Osteoblast (primary cell): ENCODE results near the gene CCDC80. TPM values are rescaled to one million over a fixed set of nuclear protein-coding genes. Genes with fewer than 3 reads are reported as not detected.

Experiments used
- DNase-seq: peaks from one replicate; pipeline ENCODE4 v3.0.0; 2011; ENCODE audit warnings: low spot score, mixed read lengths; ENCODE audit not compliant: insufficient read length; ENCODE audit errors: missing footprints
- H2AFZ ChIP-seq: 2 replicates; pipeline ENCODE4 v1.6.0; 2011; ENCODE audit warnings: mild to moderate bottlenecking, low read length
- H3K27ac ChIP-seq: 2 replicates; pipeline ENCODE4 v1.5.1; 2011; ENCODE audit warnings: mild to moderate bottlenecking, low read depth, low read length, moderate library complexity
- H3K27me3 ChIP-seq: 2 replicates; pipeline ENCODE4 v1.6.0; 2012; ENCODE audit warnings: mild to moderate bottlenecking, control low read depth, inconsistent platforms, low read length, moderate library complexity; ENCODE audit not compliant: insufficient read depth
- H3K36me3 ChIP-seq: 2 replicates; pipeline ENCODE4 v1.5.1; 2011; ENCODE audit warnings: mild to moderate bottlenecking, low read length, control low read depth, moderate library complexity; ENCODE audit not compliant: insufficient read depth
- H3K4me1 ChIP-seq: 2 replicates; pipeline ENCODE4 v1.5.1; 2011; ENCODE audit warnings: mild to moderate bottlenecking, low read length, control low read depth, moderate library complexity; ENCODE audit not compliant: insufficient read depth
- H3K4me2 ChIP-seq: 2 replicates; pipeline ENCODE4 v1.6.0; 2011; ENCODE audit warnings: mild to moderate bottlenecking, low read length; ENCODE audit not compliant: insufficient read depth
- H3K4me3 ChIP-seq: fragments of 200-600 bp; sonication (generic); 3 replicates; pipeline ENCODE4 v1.5.1; 2012; ENCODE audit warnings: mild to moderate bottlenecking, low read length, inconsistent platforms; ENCODE audit not compliant: insufficient read depth
- H3K79me2 ChIP-seq: 2 replicates; pipeline ENCODE4 v1.6.0; 2012; ENCODE audit warnings: mild to moderate bottlenecking, low read length, control low read depth, inconsistent platforms; ENCODE audit not compliant: insufficient read depth
- H3K9me3 ChIP-seq: 2 replicates; pipeline ENCODE4 v1.5.1; 2011; ENCODE audit warnings: low read depth, low read length, control low read depth
- H4K20me1 ChIP-seq: 2 replicates; pipeline ENCODE4 v1.6.0; 2012; ENCODE audit warnings: mild to moderate bottlenecking, low read length, control low read depth; ENCODE audit not compliant: insufficient read depth
- total RNA-seq: library from RNA; depleted of rRNA; stranded (reverse); fragments of >200 nt; gene quantifications from 2 replicates; pipeline ENCODE4 v1.2.3, GENCODE V29; 2012
- TF ChIP-seq, protein P1 (sequence below): IDR thresholded peaks from 2 replicates; pipeline ENCODE4 v1.5.1; 2011; ENCODE audit warnings: mild to moderate bottlenecking, low read depth, low read length, moderate library complexity; ENCODE audit errors: extremely low read depth

CCDC80 gene
- total RNA-seq, 1 donor: 657 TPM

DNA sequence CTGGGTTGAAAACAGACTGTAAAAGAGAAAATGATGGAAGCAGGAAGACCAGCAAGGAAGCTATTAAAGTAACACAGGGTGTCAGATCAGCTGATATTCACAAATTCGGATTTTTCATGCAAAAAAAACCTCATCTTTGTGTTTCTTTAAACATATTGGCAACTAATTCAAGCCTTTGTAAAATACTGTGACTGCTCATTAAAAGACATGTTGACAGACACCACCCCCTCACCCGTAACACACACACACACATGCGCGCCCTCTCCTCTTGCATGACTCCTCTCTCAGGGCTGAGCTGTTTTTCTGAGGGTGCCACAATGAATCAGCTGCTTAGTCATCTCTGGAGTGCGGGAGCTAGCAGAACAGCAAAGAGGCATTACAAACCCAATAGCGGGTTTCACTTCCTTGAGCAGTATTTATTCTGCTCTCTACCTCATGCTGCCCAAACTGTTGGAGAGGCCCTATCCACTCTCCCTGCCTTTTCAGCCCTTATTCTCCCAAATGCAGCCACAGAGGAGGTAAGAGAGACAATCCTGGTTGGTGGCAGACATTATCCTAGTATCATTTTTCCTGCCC, 35.8 kb upstream of the CCDC80 start:
- Histone ChIP-seq H3K27me3 (no peaks in the 10 kb centered on the region), H3K79me2 (no peaks in the 10 kb centered on the region), H3K36me3 (no peaks in the 10 kb centered on the region), H3K27ac (peak overlapping the region; percentile 96), H3K9me3 (no peaks in the 10 kb centered on the region), H4K20me1 (no peaks in the 10 kb centered on the region), H2AFZ (no peak overlapping the region), H3K4me1 (peaks cover 62% of the 10 kb centered on the region), H3K4me2 (peak overlapping the region; percentile 25), H3K4me3 (no peak overlapping the region)
- TF ChIP-seq, protein P1, sequence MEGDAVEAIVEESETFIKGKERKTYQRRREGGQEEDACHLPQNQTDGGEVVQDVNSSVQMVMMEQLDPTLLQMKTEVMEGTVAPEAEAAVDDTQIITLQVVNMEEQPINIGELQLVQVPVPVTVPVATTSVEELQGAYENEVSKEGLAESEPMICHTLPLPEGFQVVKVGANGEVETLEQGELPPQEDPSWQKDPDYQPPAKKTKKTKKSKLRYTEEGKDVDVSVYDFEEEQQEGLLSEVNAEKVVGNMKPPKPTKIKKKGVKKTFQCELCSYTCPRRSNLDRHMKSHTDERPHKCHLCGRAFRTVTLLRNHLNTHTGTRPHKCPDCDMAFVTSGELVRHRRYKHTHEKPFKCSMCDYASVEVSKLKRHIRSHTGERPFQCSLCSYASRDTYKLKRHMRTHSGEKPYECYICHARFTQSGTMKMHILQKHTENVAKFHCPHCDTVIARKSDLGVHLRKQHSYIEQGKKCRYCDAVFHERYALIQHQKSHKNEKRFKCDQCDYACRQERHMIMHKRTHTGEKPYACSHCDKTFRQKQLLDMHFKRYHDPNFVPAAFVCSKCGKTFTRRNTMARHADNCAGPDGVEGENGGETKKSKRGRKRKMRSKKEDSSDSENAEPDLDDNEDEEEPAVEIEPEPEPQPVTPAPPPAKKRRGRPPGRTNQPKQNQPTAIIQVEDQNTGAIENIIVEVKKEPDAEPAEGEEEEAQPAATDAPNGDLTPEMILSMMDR: no peak
- peak; percentile 75 for DNase-seq

DNA sequence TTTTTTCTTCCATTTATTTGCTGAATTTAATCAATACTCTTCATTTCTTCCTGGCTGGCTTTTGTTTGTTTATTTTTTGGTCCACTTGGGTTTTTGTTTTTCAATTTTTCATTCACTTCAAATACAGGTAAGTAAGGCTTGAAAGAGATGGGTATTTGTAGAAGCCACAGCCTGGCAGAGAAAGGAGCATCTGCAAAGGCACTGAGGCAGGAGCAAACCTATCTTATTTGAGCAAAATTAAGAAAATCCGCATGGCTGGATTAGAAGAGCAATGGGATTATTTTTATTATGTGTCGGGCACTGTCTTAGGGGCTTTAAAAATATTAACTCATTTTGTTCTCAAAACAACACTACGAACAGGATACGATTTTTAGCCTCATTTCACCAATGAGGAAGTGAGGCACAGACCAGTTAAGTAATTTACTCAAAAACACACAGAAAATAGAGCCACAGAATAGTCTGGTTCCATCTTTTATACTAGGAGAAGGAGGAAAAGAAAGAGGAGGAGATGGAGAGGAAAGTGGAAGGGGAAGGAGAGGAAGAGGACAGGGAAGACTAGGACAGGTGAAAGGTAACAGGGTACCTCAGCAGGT, 35.1 kb upstream of the CCDC80 start:
- peak overlapping the region; percentile 96 for H3K27ac ChIP-seq
- H3K4me3 ChIP-seq: no peak overlapping the region
- DNase-seq: no peak
- H3K4me2 ChIP-seq: peak overlapping the region; percentile 25
- H3K4me1 ChIP-seq: peaks cover 62% of the 10 kb centered on the region
- no peaks in the 10 kb centered on the region for H3K36me3 ChIP-seq
- no peaks in the 10 kb centered on the region for H3K27me3 ChIP-seq
- no peaks in the 10 kb centered on the region for H3K79me2 ChIP-seq
- no peaks in the 10 kb centered on the region for H3K9me3 ChIP-seq
- H2AFZ ChIP-seq: no peak overlapping the region
- TF ChIP-seq, protein P1: no peak
- no peaks in the 10 kb centered on the region for H4K20me1 ChIP-seq

DNA sequence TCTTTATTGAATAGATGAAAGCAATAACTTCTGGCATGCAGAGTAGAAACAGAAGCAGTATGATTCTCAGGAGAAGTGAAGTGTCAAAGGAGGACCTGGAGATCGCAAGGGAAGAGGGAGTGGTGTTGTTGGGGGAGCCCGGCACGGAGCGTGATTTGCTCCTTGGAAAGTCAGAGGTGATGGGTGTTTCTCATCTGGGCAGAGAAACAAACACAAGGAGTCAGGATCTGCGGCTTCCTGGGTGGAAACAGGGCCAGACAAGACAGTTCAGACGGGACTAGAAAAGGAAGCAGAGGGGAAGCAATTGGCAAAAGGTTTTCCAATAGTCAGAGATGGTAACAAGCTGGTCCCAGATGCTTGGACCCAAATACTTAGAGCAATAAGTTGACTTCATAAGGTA, 34.4 kb upstream of the CCDC80 start:
- no peaks in the 10 kb centered on the region for H3K79me2 ChIP-seq
- peak overlapping the region; percentile 71 for H2AFZ ChIP-seq
- H3K4me2 ChIP-seq: no peak overlapping the region
- H3K4me1 ChIP-seq: peaks cover 63% of the 10 kb centered on the region
- H3K27me3 ChIP-seq: no peaks in the 10 kb centered on the region
- H3K9me3 ChIP-seq: no peaks in the 10 kb centered on the region
- TF ChIP-seq, protein P1: no peak
- H4K20me1 ChIP-seq: no peaks in the 10 kb centered on the region
- peak overlapping the region; percentile 96 for H3K27ac ChIP-seq
- no peaks in the 10 kb centered on the region for H3K36me3 ChIP-seq
- DNase-seq: no peak
- no peak overlapping the region for H3K4me3 ChIP-seq

DNA sequence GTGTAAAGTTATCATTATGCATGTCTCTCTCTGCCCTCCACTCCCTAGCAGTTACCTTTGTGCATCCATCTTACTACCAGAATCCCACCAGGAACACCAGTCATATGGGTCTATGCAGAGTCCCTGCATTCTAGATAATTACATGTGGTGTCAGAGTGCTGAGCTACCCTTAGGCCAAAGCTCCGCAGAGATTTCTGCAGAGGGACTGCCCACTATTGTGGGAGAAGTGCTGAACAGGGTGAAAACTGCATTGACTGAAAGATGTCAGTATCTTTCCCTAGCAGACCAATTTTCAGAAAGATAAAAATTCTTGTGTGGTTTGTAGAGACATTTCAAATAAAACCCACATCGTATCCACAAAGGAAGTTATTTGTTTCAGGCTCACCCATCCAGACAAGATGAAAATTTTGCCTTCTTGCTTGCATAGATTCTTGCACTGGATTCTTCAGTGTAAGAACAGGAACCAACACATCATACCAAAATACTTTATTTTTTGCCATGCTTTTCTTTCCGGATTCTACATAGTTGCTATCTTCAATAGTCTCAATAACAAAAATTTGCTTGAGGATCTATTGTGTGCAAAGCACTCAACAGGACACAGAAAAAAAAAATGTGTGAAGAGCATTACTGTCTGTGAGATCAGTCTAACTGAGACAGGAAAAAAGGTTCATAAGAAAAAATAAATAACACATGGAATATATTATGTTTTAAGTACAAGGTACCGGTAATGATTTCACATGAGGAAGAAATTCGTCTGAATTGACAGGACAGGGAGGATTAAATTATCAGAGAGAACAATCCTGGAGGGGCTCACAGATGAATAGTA, 32.0 kb upstream of the CCDC80 start:
- H3K27ac ChIP-seq: peak overlapping the region; percentile 96
- H3K4me1 ChIP-seq: peaks cover 63% of the 10 kb centered on the region
- no peak for DNase-seq
- no peaks in the 10 kb centered on the region for H4K20me1 ChIP-seq
- TF ChIP-seq, protein P1: no peak
- no peak overlapping the region for H3K4me3 ChIP-seq
- no peaks in the 10 kb centered on the region for H3K79me2 ChIP-seq
- H2AFZ ChIP-seq: no peak overlapping the region
- H3K9me3 ChIP-seq: no peaks in the 10 kb centered on the region
- peak overlapping the region; percentile 40 for H3K4me2 ChIP-seq
- no peaks in the 10 kb centered on the region for H3K27me3 ChIP-seq
- no peaks in the 10 kb centered on the region for H3K36me3 ChIP-seq
